ENCODE data around the gene ENTPD2. TPM values are rescaled to one million over a fixed set of nuclear protein-coding genes. Genes with fewer than 3 reads are reported as not detected.

ENTPD2 gene
- total RNA-seq, 2 experiments from 2014 or later: 0.16 TPM; not detected in 1

DNA sequence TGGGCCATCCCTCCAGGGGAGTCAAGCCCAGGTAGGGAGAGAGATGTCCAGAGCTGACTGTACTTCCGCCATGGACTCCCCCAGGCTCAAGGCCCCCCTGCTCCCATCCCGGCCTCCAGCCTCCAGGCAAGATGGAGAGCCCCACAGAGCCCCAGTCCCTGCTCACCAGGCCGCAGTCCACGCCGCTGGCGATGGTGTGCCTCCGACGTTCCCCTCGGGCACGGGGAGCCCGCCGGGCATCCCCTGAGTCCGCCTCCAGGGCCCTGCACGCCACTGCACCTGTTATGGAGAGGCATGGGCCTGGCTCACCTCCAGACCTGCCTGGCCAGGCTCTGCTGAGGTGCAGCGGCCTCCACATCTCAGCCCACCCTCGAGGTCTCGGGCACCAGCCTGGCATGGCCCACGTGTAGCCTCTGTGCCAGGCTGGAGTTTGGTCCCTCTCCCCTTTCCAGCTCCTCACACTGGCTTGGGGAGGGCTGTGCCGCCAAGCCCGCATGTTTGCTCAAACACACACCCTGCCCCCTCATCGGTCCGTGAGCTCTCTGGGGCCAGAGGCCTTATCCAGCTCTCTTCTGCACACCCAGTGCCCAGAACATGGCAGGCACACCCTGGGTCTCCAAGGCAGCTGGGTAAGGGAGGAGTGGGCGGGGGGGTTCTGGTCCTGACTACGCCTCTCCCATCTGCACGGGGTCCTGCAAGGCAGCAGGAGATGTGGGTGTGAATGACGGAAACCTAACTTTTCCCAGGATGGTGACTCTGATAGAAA is 12.4 kb upstream of the ENTPD2 start:
- TF ChIP-seq EZH2phosphoT487 (IDR thresholded peaks at IDR 0.05; ENCODE audit: borderline replicate concordance, low read depth, low read length): no peak
- TF ChIP-seq, protein P1, sequence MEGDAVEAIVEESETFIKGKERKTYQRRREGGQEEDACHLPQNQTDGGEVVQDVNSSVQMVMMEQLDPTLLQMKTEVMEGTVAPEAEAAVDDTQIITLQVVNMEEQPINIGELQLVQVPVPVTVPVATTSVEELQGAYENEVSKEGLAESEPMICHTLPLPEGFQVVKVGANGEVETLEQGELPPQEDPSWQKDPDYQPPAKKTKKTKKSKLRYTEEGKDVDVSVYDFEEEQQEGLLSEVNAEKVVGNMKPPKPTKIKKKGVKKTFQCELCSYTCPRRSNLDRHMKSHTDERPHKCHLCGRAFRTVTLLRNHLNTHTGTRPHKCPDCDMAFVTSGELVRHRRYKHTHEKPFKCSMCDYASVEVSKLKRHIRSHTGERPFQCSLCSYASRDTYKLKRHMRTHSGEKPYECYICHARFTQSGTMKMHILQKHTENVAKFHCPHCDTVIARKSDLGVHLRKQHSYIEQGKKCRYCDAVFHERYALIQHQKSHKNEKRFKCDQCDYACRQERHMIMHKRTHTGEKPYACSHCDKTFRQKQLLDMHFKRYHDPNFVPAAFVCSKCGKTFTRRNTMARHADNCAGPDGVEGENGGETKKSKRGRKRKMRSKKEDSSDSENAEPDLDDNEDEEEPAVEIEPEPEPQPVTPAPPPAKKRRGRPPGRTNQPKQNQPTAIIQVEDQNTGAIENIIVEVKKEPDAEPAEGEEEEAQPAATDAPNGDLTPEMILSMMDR (conservative IDR thresholded peaks at IDR 0.05; ENCODE audit: low read length): no peak
- no peak overlapping the region for H3K27ac ChIP-seq (ENCODE audit: low read depth, low read length, poor library complexity, severe bottlenecking)
- intact Hi-C loops (cut with micrococcal nuclease; ENCODE audit: unreplicated experiment): loop anchor here (2.0 kb wide), 1 partner anchor 19 kb away; the partner anchor contains the start of gene NPDC1
- peaks cover 21% of the 10 kb centered on the region for H3K4me1 ChIP-seq (ENCODE audit: insufficient read depth, low read length, poor library complexity, severe bottlenecking)
- H2AFZ ChIP-seq (ENCODE audit: low read length): no peak overlapping the region
- BruUV-seq (replicated peaks): no TSS peak
- no peak overlapping the region for H3K4me3 ChIP-seq (ENCODE audit: low read depth, low read length, poor library complexity, severe bottlenecking)
- H3K79me2 ChIP-seq (ENCODE audit: insufficient read depth, low read depth, low read length): peaks cover 14% of the 10 kb centered on the region; the same call in 1 of the 2 replicates
- CTCF ChIA-PET (ENCODE audit: unreplicated experiment): interaction anchor here (0.9 to 1.0 kb wide), 2 partner anchors 20 to 31 kb away, joined by 3 read pairs; partner anchors contain the start of gene NPDC1
- no peaks in the 10 kb centered on the region for H3K9me3 ChIP-seq (ENCODE audit: low read length)
- POLR2A ChIA-PET: no interaction called here
- no peaks in the 10 kb centered on the region for H4K20me1 ChIP-seq (ENCODE audit: insufficient read depth, low read length)
- H3K36me3 ChIP-seq (ENCODE audit: insufficient read depth, low read length): peaks cover 23% of the 10 kb centered on the region; the same call in 1 of the 2 replicates
- H3K9me2 ChIP-seq (ENCODE audit: insufficient read depth, low read length): no peaks in the 10 kb centered on the region
- H3K4me2 ChIP-seq (ENCODE audit: low read length): no peak overlapping the region
- DNase-seq (ENCODE audit: low spot score): no peak

DNA sequence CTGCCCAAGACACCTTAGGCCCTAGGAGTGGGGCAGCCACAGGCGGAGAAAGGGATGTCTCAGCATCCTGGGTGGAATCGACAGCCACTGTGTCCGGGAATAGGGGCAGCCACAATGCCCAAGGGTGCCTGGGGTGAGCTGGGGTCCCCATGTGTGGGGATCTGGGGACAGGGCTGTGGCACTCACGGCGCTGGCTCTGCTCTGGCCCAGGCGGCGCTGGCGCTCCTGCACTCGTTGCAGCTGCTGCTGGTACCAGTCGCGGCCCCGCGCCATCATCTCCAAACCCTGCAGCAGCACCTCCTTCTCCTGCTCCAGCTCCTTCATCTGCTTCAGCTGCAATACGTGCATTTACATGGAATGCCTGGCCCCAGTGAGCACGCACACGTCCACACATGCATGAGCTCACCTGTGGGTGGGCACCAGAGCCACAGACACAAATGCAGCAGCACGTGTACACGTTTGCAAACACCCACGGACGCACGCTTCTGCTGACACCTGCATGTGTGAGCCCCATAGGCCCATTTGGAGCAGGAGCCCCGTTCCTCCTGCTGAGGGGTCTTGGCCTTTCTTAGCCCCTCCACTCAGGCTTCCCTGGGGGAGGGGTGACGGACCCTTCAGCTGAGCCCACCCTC is 11.6 kb upstream of the ENTPD2 start:
- no peaks in the 10 kb centered on the region for H3K9me2 ChIP-seq (ENCODE audit: insufficient read depth, low read length)
- ChIA-PET CTCF (ENCODE audit: unreplicated experiment) (interaction anchor here (0.9 kb wide), 1 partner anchor 19 kb away, joined by 3 read pairs; the partner anchor contains the start of gene NPDC1), POLR2A (no interaction called here)
- H3K4me1 ChIP-seq (ENCODE audit: insufficient read depth, low read length, poor library complexity, severe bottlenecking): peaks cover 14% of the 10 kb centered on the region
- no peak overlapping the region for H3K4me2 ChIP-seq (ENCODE audit: low read length)
- intact Hi-C loops (cut with micrococcal nuclease; ENCODE audit: unreplicated experiment): no loop called here
- H3K9me3 ChIP-seq (ENCODE audit: low read length): no peaks in the 10 kb centered on the region
- no peak overlapping the region for H3K4me3 ChIP-seq (ENCODE audit: low read depth, low read length, poor library complexity, severe bottlenecking)
- peaks cover 23% of the 10 kb centered on the region; the same call in 1 of the 2 replicates for H3K36me3 ChIP-seq (ENCODE audit: insufficient read depth, low read length)
- no TSS peak for BruUV-seq (replicated peaks)
- no peak overlapping the region for H3K27ac ChIP-seq (ENCODE audit: low read depth, low read length, poor library complexity, severe bottlenecking)
- H3K79me2 ChIP-seq (ENCODE audit: insufficient read depth, low read depth, low read length): peaks cover 14% of the 10 kb centered on the region; the same call in 1 of the 2 replicates
- DNase-seq (ENCODE audit: low spot score): no peak
- H4K20me1 ChIP-seq (ENCODE audit: insufficient read depth, low read length): no peaks in the 10 kb centered on the region
- H2AFZ ChIP-seq (ENCODE audit: low read length): no peak overlapping the region
- TF ChIP-seq EZH2phosphoT487 (IDR thresholded peaks at IDR 0.05; ENCODE audit: borderline replicate concordance, low read depth, low read length): no peak
- TF ChIP-seq, protein P1 (conservative IDR thresholded peaks at IDR 0.05; ENCODE audit: low read length): no peak

DNA sequence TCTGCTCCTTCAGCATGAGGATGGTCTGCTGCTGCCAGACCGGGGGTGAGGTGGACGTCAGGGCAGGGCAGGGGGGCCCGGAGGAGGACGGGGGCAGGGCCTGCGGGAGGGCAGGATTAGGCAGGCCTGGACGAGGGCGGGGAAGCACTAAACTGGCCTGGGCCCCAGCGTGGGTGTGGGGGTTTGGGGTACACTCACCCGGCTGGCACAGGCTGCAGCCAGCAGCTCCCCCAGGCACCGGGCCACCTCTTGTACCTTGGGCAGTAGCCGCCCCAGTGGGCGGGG is 11.0 kb upstream of the ENTPD2 start:
- Histone ChIP-seq H3K27ac (ENCODE audit: low read depth, low read length, poor library complexity, severe bottlenecking) (no peak overlapping the region), H3K4me3 (ENCODE audit: low read depth, low read length, poor library complexity, severe bottlenecking) (no peak overlapping the region), H3K79me2 (ENCODE audit: insufficient read depth, low read depth, low read length) (peaks cover 14% of the 10 kb centered on the region; the same call in 1 of the 2 replicates), H3K9me3 (ENCODE audit: low read length) (no peaks in the 10 kb centered on the region), H3K4me2 (ENCODE audit: low read length) (no peak overlapping the region), H3K4me1 (ENCODE audit: insufficient read depth, low read length, poor library complexity, severe bottlenecking) (peaks cover 14% of the 10 kb centered on the region), H4K20me1 (ENCODE audit: insufficient read depth, low read length) (no peaks in the 10 kb centered on the region), H2AFZ (ENCODE audit: low read length) (no peak overlapping the region), H3K36me3 (ENCODE audit: insufficient read depth, low read length) (peaks cover 23% of the 10 kb centered on the region; the same call in 1 of the 2 replicates), H3K9me2 (ENCODE audit: insufficient read depth, low read length) (no peaks in the 10 kb centered on the region)
- TF ChIP-seq EZH2phosphoT487 (IDR thresholded peaks at IDR 0.05; ENCODE audit: borderline replicate concordance, low read depth, low read length): no peak
- ChIA-PET POLR2A (no interaction called here), CTCF (ENCODE audit: unreplicated experiment) (no interaction called here)
- no peak for DNase-seq (ENCODE audit: low spot score)
- intact Hi-C loops (cut with micrococcal nuclease; ENCODE audit: unreplicated experiment): no loop called here
- BruUV-seq (replicated peaks): no TSS peak

Measured in OCI-LY7 (cell line).